Measurements from ENCODE around the gene SBF2. TPM values are rescaled to one million over a fixed set of nuclear protein-coding genes. Genes with fewer than 3 reads are reported as not detected.

SBF2 gene
- total RNA-seq, 1 donor from 2014 or later, result 30.7 TPM

- no peak overlapping the region for H3K4me3 Mint-ChIP-seq (ENCODE audit: unreplicated experiment)
- TF ChIP-seq CTCF (IDR thresholded peaks at IDR 0.05; ENCODE audit: partially characterized antibody, unreplicated experiment), result no peak
- H3K4me1 Mint-ChIP-seq (ENCODE audit: low read depth, unreplicated experiment), result no peaks in the 10 kb centered on the region
- DNase-seq, result no peak
- no peaks in the 10 kb centered on the region for H3K36me3 Mint-ChIP-seq (ENCODE audit: unreplicated experiment)
- H3K9me3 Mint-ChIP-seq (ENCODE audit: unreplicated experiment), result no peaks in the 10 kb centered on the region
- H3K27ac Mint-ChIP-seq (ENCODE audit: unreplicated experiment), result no peak overlapping the region
- H3K27me3 Mint-ChIP-seq (ENCODE audit: unreplicated experiment), result no peaks in the 10 kb centered on the region
These were observed 485.1 kb downstream of the SBF2 start for GRCh38 chr11:9808943-9809342.

- Mint-ChIP-seq H3K4me3 (ENCODE audit: unreplicated experiment) (no peak overlapping the region), H3K36me3 (ENCODE audit: unreplicated experiment) (no peaks in the 10 kb centered on the region), H3K27ac (ENCODE audit: unreplicated experiment) (no peak overlapping the region), H3K4me1 (ENCODE audit: low read depth, unreplicated experiment) (peaks cover 5% of the 10 kb centered on the region), H3K9me3 (ENCODE audit: unreplicated experiment) (no peaks in the 10 kb centered on the region), H3K27me3 (ENCODE audit: unreplicated experiment) (no peaks in the 10 kb centered on the region)
- TF ChIP-seq CTCF (IDR thresholded peaks at IDR 0.05; ENCODE audit: partially characterized antibody, unreplicated experiment), result no peak
- no peak for DNase-seq
These were observed 486.9 kb downstream of the SBF2 start for GRCh38 chr11:9806946-9807687.

- DNase-seq, result no peak
These were observed 489.6 kb downstream of the SBF2 start for GRCh38 chr11:9804419-9804902.

GRCh38 chr11:9803685-9804418 is 490.2 kb downstream of the SBF2 start:
- TF ChIP-seq CTCF (IDR thresholded peaks at IDR 0.05; ENCODE audit: partially characterized antibody, unreplicated experiment), result no peak
- H3K27me3 Mint-ChIP-seq (ENCODE audit: unreplicated experiment), result no peaks in the 10 kb centered on the region
- H3K27ac Mint-ChIP-seq (ENCODE audit: unreplicated experiment), result no peak overlapping the region
- H3K9me3 Mint-ChIP-seq (ENCODE audit: unreplicated experiment), result no peaks in the 10 kb centered on the region
- H3K36me3 Mint-ChIP-seq (ENCODE audit: unreplicated experiment), result no peaks in the 10 kb centered on the region
- no peak for DNase-seq
- no peak overlapping the region for H3K4me3 Mint-ChIP-seq (ENCODE audit: unreplicated experiment)
- H3K4me1 Mint-ChIP-seq (ENCODE audit: low read depth, unreplicated experiment), result peaks cover 5% of the 10 kb centered on the region

More at GRCh38 chr11:9804419-9804902, 489.6 kb downstream of the SBF2 start:
- no peaks in the 10 kb centered on the region for H3K9me3 Mint-ChIP-seq (ENCODE audit: unreplicated experiment)
- no peaks in the 10 kb centered on the region for H3K27me3 Mint-ChIP-seq (ENCODE audit: unreplicated experiment)
- no peak overlapping the region for H3K27ac Mint-ChIP-seq (ENCODE audit: unreplicated experiment)
- H3K4me1 Mint-ChIP-seq (ENCODE audit: low read depth, unreplicated experiment), result peaks cover 5% of the 10 kb centered on the region
- H3K36me3 Mint-ChIP-seq (ENCODE audit: unreplicated experiment), result no peaks in the 10 kb centered on the region
- H3K4me3 Mint-ChIP-seq (ENCODE audit: unreplicated experiment), result no peak overlapping the region
- no peak for TF ChIP-seq CTCF (IDR thresholded peaks at IDR 0.05; ENCODE audit: partially characterized antibody, unreplicated experiment)

Measured in glutamatergic neuron (in vitro differentiated cells).